ENCODE measurements around the gene ROR1. TPM values are rescaled to one million over a fixed set of nuclear protein-coding genes. Genes with fewer than 3 reads are reported as not detected.

Gene ROR1
- total and polyA plus RNA-seq, 2 of the 13 experiments (the other 11 are each of a cell fraction or from before 2014, with no cell fraction given), result 0.58 to 2.3 TPM

DNA sequence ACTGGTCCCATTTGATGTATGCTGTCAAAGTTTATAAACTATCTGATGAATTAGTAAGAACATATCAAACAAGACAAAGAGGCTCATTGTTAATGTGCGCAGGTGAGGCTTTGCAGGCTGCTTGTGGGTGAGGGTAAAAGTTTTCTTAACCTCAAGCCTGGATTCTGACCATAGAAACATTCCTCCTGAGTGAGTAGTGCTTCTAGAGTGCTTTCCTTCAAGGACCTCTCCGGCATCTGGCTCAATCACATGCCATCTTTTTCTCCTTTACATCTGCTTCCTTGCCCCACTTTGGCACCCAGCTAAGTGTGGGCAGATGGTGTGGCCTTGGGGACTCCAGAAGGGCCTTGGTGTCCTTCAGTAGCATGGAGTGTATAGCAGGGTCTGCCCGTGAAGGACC lies 104.0 kb downstream of the ROR1 start:
- ChIA-PET POLR2A (no interaction called here), CTCF (ENCODE audit: low intra/inter-chr PET ratio, low total read pairs) (no interaction called here)
- H2AFZ ChIP-seq (ENCODE audit: low read length), result no peak overlapping the region
- no peaks in the 10 kb centered on the region for H3K9me3 ChIP-seq (ENCODE audit: low read length)
- no peak overlapping the region for H3K9ac ChIP-seq (ENCODE audit: insufficient read depth, low read depth, low read length)
- in situ Hi-C loops (cut with HindIII; ENCODE audit: extremely low pct_ligation_motif_present, low pct_unique_long_range_greater_than_20kb), result no loop called here
- intact Hi-C loops (cut with micrococcal nuclease; ENCODE audit: unreplicated experiment), result no loop called here
- H3K4me2 ChIP-seq (ENCODE audit: low read depth, low read length), result no peak overlapping the region
- H3K27me3 ChIP-seq (ENCODE audit: control insufficient read depth in 1 of 2, insufficient read depth in 2 of 2, low read length in 2 of 2), result no peaks in the 10 kb centered on the region
- no peak overlapping the region for H3K4me3 ChIP-seq (replicated peaks in 1 of 3; ENCODE audit: insufficient read depth in 1 of 3, low read depth in 2 of 3, low read length in 3 of 3)
- BruUV-seq (replicated peaks), result no TSS peak
- H4K20me1 ChIP-seq (ENCODE audit: insufficient read depth, low read length), result no peaks in the 10 kb centered on the region
- TF ChIP-seq ZNF543 (CRISPR knock-in tag; IDR thresholded peaks at IDR 0.05) (no peak), ISL2 (CRISPR knock-in tag; IDR thresholded peaks at IDR 0.05) (no peak), ZNF367 (CRISPR knock-in tag; IDR thresholded peaks at IDR 0.05; ENCODE audit: borderline replicate concordance) (no peak), KDM1A (CRISPR knock-in tag; IDR thresholded peaks at IDR 0.05) (no peak), KLF11 (CRISPR knock-in tag; IDR thresholded peaks at IDR 0.05) (no peak), ZNF816 (CRISPR knock-in tag; IDR thresholded peaks at IDR 0.05; ENCODE audit: borderline replicate concordance) (no peak), XBP1 (CRISPR knock-in tag; IDR thresholded peaks at IDR 0.05) (no peak), POLR2AphosphoS2 (IDR thresholded peaks at IDR 0.05; ENCODE audit: low read depth, low read length) (no peak), ZNF800 (CRISPR knock-in tag; IDR thresholded peaks at IDR 0.05) (no peak), CCDC6 (CRISPR knock-in tag; IDR thresholded peaks at IDR 0.05) (no peak), NFKBIZ (CRISPR knock-in tag; IDR thresholded peaks at IDR 0.05) (no peak), HDAC6 (IDR thresholded peaks at IDR 0.05; ENCODE audit: low read depth, low read length) (no peak), ZNF569 (CRISPR knock-in tag; IDR thresholded peaks at IDR 0.05; ENCODE audit: borderline replicate concordance) (no peak), KMT2B (CRISPR knock-in tag; IDR thresholded peaks at IDR 0.05) (no peak), HIC2 (CRISPR knock-in tag; IDR thresholded peaks at IDR 0.05; ENCODE audit: low read depth) (no peak), ZSCAN9 (CRISPR knock-in tag; IDR thresholded peaks at IDR 0.05; ENCODE audit: borderline replicate concordance) (no peak)
- TF ChIP-seq, protein P1, sequence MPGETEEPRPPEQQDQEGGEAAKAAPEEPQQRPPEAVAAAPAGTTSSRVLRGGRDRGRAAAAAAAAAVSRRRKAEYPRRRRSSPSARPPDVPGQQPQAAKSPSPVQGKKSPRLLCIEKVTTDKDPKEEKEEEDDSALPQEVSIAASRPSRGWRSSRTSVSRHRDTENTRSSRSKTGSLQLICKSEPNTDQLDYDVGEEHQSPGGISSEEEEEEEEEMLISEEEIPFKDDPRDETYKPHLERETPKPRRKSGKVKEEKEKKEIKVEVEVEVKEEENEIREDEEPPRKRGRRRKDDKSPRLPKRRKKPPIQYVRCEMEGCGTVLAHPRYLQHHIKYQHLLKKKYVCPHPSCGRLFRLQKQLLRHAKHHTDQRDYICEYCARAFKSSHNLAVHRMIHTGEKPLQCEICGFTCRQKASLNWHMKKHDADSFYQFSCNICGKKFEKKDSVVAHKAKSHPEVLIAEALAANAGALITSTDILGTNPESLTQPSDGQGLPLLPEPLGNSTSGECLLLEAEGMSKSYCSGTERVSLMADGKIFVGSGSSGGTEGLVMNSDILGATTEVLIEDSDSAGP (CRISPR knock-in tag; IDR thresholded peaks at IDR 0.05; ENCODE audit: borderline replicate concordance), result no peak
- TF ChIP-seq, protein P2, sequence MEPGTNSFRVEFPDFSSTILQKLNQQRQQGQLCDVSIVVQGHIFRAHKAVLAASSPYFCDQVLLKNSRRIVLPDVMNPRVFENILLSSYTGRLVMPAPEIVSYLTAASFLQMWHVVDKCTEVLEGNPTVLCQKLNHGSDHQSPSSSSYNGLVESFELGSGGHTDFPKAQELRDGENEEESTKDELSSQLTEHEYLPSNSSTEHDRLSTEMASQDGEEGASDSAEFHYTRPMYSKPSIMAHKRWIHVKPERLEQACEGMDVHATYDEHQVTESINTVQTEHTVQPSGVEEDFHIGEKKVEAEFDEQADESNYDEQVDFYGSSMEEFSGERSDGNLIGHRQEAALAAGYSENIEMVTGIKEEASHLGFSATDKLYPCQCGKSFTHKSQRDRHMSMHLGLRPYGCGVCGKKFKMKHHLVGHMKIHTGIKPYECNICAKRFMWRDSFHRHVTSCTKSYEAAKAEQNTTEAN (CRISPR knock-in tag; conservative IDR thresholded peaks at IDR 0.05), result no peak
- TF ChIP-seq, protein P3, sequence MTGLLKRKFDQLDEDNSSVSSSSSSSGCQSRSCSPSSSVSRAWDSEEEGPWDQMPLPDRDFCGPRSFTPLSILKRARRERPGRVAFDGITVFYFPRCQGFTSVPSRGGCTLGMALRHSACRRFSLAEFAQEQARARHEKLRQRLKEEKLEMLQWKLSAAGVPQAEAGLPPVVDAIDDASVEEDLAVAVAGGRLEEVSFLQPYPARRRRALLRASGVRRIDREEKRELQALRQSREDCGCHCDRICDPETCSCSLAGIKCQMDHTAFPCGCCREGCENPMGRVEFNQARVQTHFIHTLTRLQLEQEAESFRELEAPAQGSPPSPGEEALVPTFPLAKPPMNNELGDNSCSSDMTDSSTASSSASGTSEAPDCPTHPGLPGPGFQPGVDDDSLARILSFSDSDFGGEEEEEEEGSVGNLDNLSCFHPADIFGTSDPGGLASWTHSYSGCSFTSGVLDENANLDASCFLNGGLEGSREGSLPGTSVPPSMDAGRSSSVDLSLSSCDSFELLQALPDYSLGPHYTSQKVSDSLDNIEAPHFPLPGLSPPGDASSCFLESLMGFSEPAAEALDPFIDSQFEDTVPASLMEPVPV (CRISPR knock-in tag; IDR thresholded peaks at IDR 0.05), result no peak
- no peaks in the 10 kb centered on the region for H3K36me3 ChIP-seq (replicated peaks in 1 of 2; ENCODE audit: control insufficient read depth in 1 of 2, insufficient read depth in 2 of 2, low read length in 2 of 2)
- no peak for FAIRE-seq
- H3K4me1 ChIP-seq (ENCODE audit: insufficient read depth, low read length), result no peaks in the 10 kb centered on the region
- no peak for DNase-seq (ENCODE audit: low spot score)
- 35% methylated on average over 3 of the region's 3 CpGs for WGBS (ENCODE audit: low lambda C conversion rate)
- ATAC-seq, result no peak
- no peaks in the 10 kb centered on the region for H3K79me2 ChIP-seq (ENCODE audit: insufficient read depth, low read length)
- H3K27ac ChIP-seq (ENCODE audit: extremely low read length, insufficient read depth, low read length), result no peak overlapping the region

Measured in HepG2 (cell line).